T follicular helper cell (primary cell): ENCODE measurements around the gene RAB11FIP5.
"Not testable (repeated sequence)": the region's sequence is repeated elsewhere in the genome, so short reads cannot be mapped to it uniquely, and the experiment has no call there.

ENCODE experiments used
- DNase-seq: peaks from one replicate; pipeline ENCODE4 v3.0.0-alpha.2; 2020; ENCODE audit warnings: low read depth

The RAB11FIP5 gene

DNA sequence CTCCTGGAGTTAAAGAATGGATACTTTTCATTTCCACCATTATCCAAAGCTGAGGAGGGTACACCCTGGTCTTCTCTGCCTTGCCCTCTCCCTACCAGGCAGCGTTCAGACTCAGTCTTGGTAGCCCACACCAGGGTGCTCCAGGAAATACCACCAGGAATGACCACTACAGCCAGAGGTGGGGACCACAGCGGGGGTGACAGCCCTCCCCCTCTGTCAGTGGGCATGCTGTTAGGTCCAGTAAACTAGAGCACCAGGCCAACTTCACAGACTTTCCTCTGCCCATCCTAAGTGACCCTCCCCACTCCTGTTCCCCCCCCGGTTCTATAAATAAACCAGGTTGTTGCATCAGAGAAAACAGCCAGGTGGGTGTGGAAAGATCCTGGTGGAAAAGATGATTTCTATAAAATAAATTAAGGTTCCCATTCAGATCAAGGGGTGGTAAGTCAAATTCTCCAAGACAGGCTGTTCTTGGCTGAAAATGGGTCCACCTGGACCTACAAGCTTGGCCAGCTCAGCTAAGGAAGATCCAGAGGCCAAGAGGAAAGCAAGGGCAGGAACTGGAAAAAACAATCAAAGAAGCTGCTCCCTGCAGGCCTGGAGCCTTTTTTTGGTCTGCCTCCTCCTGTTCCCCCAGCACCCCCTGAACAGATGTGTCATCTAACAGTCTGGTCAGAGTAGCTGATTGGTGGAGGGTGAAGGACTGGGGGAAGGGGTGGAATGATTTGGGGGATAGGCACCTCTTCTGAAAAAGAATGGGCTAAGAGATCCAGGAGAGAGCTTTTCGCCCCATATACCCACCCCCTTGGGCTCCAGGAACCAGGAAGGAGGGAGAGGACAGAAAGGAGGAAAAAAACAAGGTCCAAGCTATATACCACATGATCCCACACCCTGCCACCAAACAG is 2.3 kb downstream of the RAB11FIP5 start:
- no peak for DNase-seq

DNA sequence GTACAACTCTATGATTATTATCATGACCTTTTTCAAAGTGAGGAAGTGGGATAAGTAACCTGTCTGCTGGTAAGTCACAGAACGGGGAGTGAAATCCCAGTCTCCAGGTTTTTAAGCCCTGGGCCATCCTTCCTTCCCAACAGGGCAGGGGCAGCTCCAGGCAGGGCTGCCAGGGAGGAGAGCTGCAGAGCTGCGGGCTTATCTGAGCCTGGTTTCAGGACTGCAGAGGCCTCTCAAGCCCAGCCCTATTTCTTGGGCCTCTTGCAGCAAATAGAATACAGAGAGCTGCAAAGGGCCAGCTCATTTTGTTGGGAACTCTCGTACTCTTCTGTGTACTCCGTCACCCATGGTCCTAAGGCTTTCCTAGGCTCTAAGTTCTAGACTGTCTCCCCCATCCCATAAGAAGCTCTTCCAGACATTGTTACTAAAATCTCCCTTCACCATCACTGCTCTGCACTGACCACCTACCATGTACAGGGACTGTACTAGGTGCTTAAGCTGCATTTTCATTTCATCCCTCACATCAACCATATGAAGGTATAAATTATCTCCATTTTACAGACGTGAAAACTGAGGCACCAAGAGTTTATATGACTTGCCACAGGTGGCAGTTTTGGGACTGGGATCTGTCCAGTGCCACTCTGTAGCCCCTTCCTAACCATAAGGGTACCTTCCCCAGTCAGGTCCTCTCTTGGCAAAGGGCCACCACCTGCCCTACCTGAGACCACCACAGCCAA is 3.1 kb downstream of the RAB11FIP5 start:
- no peak for DNase-seq

DNA sequence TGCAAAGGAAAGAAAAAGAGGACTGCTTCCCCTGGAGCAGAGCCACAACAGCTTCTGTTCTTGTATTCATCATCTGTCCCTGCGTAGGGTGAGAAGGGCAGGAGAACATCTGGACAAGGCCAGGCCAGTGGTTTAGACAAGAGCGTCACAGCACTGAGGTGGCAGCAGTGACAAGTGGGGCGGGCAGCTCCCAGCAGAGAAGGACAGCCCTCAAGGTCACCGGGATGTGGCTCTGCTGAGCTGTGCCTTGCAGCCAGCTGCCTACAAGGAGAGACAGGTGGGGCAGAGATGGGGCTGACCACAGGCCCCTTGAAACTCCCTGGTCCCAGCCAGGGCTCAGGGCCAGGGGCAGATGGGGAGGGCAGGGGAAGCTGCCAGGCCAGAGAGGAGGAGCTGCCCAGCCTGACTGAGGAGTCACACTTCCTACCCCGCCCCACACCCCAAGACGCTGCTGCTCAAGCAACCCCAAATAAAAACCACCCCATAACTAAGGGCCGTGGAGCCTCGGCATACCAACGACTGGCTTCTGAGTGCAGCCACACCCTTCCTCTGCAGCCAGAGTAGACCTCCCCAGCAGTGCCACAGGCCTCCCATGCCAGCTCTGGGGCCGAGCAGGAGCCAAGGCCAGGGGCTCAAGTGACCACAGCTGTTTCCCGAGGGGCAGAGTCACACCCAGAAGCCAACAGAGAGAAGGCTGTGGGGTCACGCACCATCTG is 5.4 kb downstream of the RAB11FIP5 start:
- DNase-seq = no peak

DNA sequence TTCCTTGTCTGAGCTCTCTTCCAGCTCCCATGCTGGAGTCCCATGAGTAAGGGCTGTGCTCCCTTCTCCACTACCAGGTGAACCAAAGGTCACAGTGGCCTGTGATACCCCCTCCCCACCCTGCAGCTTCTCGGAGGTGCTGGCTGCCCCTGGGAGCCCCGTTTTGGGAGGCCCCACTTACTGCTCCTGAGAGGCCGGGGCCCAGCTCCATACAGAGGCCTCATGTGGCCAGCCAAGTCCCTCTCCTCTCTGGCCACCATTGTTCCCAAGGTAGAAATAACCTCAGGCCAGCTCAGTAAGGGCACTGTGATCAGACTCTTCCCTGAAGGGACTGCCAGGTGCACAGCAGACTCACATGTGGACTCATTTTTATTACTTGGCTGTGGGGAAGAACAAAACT is 6.0 kb downstream of the RAB11FIP5 start:
- no peak for DNase-seq

DNA sequence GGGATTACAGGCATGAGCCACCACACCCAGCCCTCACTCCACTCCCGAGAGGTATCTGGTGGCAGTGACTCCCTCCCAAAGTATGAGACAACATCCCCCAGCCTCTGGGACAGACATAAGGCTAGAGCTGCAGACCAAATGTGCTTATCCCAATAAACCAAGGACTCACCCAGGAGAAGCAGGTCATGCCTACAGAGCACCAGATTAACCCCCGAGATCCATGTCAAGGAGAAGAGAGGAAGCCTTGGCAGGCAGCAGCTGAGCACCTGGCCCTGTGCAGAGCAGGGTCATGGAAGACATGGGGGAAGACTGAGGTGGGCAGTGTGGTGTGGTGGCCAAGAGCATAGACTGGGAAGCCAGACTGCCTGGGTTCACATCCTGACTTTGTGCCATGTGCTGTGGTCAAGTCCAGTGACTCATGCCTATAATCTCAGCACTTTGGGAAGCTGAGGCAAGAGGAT is 7.2 kb downstream of the RAB11FIP5 start:
- no peak for DNase-seq

DNA sequence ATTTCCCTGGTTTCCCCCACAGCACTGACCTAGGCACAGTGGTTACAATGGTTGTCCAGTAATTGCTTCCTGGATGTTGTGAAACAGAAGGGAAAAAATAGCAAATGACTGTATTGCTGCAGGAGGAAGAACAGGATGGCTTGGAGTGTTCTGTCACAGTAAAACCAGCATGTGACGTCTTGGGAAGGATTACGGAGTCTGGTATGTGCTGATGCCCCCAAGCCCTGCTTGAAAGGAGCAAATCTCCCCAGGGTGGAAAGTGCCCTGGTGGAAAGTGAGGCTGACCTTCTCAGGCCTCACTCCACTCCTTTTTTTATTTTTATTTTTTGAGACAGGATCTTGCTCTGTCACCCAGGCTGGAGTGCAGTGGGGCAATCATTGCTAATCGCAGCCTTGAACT is 7.8 kb downstream of the RAB11FIP5 start:
- no peak for DNase-seq

DNA sequence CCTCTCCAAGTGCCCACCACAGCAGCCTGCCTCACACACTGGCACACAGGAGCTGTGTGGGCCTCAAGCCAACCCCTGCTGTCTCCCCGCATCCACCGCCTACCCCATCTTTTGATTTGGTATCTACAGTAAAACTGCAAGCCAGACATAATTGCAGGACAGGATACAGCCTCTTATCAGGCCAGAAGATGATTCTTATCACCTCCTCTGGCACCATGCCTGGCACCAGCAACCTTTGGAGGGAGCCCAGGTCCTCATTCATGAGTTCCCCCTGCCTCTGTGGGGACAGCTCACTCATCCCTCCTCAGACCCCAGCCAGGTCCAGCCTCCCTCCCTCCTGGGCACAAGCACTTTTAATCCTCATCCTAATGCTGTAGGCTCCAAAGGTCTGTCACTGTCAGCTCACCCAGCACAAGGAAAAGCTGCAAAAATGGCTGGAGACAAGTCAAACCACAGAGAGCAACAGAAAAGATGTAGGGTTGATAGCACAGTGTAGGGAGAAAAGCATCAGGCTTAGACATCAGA is 9.7 kb downstream of the RAB11FIP5 start:
- DNase-seq = no peak

DNA sequence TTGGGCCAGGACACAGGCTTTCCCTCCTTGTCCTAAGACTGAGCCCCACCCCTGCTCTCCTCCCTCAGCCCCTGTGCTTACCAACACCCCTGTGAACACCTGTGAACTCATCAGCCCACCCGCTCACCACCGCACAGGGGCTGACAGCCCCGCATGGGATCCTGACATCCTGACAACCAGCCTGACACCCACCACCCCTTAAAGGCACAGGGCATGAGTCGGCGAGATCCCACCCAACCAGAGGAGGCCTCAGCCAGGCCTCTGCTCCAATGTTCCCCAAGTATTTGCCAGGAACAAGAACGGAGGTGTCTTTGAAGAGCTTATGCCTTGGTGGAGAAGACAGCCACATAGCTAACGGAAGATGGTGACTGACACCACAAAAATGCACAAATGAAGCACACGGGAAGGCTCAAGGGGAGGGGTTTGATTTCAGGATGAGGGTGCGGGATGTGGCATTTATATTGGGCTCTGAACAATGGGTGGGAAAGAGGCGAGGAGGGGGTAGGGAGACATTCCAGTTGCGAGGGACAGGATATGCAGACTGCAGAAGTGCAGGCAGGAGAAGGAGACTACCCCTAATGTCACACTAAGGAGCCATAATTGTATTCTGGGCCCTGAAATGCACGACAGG is 11.0 kb downstream of the RAB11FIP5 start:
- DNase-seq = no peak

DNA sequence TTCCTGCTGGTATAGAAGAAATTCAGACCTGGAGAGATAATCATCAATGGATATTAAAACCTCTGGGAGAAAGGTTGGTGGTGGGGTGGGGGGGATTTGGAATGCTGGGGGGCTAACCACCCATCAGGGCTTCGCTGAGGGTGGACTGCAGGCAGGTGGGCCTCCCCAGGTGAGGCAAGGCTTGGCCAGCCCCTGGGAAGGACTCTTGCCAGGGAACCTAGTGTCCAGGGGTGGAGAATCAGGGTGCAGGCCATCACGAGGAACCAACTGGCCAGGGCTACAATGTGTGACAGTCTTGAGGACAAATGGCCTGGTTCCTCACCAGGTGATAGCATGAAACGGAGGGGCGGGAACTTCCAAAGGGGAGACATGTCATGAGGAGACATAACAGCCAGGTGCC is 11.8 kb downstream of the RAB11FIP5 start:
- DNase-seq = no peak

DNA sequence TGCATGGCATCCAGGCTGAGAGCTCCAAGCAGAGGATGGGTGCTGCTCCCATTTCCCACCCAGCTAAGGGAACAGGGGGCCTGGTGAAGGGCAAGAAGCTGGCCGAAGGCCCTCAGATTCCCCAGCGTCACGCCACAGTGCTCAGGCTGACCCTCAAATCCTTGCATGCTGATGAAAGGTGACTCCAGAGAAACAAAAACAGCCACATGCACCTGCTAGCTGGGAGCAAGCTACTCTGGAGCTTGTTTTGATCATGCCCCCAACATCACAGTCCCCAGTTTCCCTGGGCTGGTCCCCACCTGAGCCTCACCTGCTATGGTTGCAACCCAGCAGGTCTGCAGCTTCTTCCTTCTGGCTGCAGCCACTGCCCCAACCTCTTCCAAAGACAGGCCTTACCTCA is 13.3 kb downstream of the RAB11FIP5 start:
- no peak for DNase-seq

DNA sequence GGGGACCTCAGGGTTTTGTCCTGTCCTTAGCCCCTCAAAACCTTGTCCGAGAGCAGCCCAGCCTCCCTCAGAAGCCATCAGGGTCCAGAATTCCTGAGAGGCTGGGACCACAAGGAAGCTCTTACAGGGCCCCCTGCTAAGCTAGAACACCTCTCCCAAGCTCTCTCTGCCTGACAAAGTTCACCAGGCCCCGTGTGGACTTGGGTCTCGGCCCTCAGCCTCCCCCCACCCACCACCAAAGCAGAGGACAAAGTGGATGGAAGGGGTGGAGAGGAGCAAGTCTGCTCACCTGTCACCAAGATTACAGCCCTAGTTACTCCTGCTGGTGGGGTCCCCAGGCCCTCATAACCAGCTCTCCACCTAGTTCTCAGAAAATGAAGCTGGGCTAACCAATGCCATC is 16.8 kb downstream of the RAB11FIP5 start:
- no peak for DNase-seq

DNA sequence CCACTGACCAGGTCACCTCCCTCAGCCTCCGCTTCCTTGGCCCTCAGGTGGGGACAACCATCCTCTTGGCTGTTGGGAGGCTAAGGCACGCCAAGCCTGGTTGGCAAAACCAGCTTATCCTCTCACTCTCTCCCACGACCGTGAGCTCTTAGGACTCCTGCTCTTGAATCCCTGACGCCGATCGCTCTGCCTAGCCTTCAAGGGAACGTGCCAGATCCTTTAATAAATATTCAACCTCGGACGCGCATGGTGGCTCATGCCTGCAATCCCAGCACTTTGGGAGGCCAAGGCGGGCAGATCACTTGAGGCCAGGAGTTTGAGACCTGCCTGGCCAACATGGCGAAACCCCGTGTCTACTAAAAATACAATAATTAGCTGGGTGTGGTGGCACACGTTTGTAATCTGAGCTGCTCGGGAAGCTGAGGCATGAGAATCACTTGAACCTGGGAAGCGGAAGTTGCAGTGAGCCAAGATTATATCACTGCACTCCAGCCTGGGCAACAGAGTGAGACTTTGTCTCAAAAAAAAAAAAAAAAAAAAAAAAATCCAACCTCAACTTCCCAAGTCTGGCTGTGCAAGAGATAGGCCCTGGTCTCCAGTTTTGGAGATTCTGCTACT is 19.0 kb downstream of the RAB11FIP5 start:
- DNase-seq = not testable (repeated sequence)

DNA sequence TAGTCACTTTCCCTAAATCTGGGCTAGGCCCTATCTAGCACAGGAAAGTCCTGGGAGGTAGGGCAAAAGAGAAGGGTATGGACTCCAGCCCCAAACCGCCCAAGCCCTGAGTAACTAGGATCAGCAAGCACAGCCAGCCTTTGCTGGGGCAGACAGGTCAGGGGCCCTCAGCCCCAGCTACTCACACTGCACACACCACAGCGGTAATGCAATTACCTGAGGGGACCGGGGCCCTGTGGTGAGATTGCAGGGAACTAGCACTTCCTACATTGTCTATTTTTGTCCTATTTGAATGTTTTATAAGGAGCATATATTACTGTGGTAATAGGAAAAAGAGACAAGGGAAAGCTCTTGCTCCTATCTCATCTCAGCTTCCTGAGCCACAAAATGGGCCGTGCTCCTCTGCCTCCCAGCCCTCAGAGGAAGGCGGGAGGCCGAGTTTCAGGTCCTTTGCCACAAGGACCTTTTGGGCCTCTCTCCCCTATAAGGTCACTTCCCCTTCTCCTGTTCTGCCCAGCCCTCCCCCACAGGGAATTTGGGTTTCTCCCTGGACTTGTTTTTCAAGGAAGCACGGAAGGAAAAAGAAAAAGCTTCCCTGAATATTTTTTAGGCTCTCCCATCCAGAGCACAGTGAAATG is 20.5 kb downstream of the RAB11FIP5 start:
- no peak for DNase-seq

DNA sequence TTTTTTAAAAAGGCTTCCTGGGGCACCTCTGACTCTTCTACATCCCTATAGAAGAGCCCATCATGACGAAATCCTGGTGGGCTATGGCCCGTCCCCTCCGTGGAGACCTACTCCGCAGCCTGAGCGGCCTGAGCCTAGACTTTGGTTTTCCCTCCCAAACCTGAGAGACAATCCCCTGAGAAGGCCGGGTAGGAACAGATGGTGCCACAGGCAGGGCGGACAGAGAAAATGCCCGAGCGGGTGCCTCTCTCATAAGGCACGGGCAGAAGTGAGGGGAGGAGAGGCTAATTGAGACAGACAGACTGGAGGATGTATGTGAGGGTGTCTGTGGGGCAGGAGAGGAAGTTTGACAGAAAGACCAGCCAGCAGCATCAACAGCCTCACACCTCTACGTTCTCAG is 21.1 kb downstream of the RAB11FIP5 start:
- no peak for DNase-seq

DNA sequence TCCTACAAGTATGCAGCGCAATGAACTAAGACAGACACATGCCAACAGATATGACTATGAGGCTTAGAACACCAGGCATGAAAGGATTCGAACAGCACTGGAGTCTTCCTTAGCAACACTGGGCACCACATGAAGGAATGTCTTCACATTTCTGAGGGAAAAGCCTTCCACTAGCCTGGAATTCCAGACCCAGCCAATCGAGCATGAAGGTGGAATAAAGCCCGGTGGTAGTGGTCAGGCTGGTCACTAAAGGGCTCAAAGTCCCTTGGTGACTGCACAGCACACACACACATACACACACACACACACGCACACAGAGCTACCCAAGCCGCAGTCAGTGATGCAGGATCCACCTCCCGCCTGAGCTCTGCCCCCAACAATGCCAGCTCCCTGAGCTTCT is 21.6 kb downstream of the RAB11FIP5 start:
- DNase-seq = no peak

DNA sequence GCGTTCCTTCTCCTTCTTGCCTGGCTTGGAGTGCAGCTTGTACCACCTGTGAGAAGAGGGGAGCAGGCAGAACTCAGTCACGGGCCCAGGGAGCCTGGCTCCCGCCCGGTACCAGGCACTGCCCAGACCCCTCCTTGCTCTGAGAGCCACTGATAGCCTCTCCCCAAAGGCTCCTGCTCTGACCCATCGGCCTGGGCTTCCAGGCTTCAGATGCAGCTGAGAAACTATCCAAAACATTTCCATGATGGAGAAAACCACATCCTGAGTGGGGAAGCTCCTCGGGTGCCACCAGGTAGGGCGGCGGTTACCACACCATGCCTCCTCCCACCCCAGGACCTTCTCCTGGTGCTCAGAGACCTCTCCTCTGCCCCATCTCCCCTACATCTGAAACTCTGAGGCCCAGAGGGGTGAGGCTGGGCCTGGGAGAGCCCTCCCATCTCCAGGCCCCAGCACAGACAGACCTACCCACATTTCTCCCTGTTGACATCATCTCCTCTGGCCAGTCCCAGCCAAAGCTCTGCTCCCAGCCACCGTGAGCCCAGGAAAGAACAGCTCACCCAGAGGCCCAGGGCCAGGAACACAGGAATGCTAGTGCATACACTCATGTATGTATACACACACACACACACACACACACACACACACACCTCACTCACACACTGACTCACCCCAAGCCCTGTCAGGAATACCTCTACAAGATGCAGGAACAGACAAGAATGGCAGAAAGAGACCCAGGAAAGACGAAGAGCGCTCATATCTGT is 23.3 kb downstream of the RAB11FIP5 start:
- DNase-seq = no peak

DNA sequence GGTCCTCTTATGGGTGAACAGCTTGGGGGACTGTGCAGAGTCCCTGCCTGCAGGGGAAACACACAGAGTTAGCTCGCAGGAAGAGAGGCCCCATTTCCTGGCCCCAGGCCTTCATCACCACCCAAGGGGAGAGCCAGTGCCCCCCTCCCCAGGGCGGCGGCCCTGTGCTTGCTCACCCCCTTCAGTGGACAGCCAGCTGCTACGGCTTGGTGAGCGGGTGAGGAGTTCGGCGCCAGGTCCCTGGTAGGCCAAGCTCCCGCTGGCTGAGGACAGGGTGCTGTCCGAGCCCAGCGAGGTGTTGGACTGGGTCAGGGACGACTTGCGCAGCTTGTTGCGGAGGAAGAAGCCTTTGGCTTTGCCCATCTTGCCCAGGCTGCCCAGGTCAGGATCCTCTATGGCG is 24.0 kb downstream of the RAB11FIP5 start:
- no peak for DNase-seq

DNA sequence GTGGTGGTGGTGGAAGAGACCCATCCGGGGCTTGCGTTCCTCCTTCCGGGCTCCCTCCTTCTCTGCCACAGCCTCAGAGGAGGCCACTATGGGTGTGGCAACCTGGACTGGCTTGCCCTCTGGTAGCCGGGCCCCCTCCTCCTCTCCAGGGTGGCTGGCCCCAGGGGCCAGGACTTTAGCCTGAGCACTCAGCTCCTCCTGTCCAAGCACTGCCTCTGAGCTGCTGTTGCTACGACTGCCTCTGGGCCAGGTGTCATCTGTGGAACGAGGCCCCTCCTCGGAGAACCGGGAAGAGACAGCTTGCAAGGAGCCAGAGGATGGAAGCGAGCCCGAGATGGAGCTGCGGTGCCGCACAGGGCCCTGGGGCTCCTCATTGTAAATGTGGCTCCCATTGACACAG is 24.5 kb downstream of the RAB11FIP5 start:
- no peak for DNase-seq

DNA sequence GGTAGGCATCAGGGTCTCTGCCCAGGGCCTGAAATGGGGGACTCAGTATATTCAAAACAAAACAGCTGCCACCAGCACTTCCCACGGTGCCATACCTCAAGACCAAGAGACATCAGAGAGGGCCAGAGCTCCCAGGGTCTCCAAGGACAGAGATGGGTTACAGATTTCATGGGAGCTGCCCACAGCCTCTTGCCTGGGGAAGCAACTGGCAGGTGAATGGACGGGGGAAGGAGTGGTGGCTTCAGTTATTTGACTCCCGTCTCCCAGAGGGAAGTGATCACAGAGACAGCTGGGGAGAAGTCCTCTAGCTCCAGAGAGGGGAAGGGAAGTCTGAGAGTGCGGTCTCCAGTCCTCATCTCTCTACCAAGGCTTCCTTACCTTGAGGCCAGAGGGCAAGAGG is 25.4 kb downstream of the RAB11FIP5 start:
- DNase-seq = no peak

DNA sequence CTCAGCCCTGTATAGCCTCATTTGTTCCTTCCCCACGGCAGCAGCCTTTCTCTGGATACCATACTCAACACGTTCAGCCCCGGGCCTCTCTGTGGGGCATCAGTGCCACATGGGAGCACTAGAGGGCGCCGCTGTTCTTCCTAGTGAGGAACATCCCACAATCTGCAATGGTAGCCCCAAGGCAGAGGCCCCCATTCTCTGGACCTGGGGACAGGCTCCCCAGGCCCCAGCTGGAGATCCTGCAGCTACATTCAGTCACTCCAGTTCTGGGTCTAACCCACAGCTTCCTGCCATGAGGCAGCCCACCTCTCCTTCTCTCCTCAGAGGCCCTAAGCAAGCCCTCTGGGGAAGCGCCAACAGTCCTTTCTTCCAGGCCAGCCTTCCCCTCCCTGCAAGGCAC is 27.1 kb downstream of the RAB11FIP5 start:
- peak; percentile 67 for DNase-seq
